ENCODE measurements around the gene KIAA1191.
"Not testable (repeated sequence)": the region's sequence is repeated elsewhere in the genome, so short reads cannot be mapped to it uniquely, and the experiment has no call there.

KIAA1191 gene

DNA sequence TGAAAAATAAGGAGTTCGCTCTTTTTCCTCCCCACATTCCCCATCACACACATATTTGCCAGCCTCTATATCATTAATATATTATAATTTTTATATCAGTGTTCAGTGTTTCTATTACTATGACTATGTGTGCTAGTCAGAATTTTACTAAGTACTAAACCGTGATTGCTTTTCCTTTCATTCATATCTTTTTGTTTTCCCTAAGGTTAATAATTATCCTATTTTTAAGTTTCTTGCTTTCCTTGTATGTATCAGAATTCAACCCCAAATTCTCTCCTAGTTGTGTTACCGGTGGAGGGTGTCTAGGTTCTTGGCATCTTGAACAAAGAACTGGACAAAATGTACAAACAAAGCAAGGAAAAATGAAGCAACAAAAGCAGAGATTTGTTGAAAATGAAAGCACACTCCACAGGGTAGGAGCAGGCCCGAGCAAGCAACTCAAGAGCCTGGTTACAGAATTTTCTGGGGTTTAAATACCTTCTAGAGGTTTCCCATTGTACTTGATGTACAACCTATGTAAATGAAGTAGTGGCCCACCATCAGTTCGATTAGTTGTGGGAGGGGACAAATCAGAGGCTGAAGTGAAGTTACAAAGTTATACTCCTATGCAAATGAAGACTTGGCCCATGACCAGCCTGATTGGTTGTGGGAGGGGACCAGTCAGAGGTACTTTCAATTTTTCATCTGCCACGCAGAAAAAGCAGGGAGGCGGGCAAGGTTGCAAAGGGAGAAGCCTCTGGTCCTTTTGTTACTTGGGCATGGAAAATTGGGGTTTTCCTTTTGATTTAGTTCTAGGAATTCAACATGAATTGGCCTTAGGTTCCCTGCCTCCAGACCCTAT lies 43.8 kb downstream of the KIAA1191 start:
- DNase-seq (ENCODE audit: low read depth), result no peak

DNA sequence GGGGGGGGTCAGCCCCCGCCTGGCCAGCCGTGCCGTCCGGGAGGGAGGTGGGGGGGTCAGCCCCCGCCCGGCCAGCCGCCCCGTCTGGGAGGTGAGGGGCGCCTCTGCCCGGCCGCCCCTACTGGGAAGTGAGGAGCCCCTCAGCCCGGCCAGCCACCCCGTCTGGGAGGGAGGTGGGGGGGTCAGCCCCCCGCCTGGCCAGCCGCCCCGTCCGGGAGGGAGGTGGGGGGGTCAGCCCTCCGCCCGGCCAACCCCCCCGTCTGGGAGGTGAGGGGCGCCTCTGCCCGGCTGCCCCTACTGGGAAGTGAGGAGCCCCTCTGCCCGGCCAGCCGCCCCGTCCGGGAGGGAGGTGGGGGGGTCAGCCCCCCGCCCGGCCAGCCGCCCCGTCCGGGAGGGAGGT lies 56.2 kb downstream of the KIAA1191 start:
- DNase-seq (ENCODE audit: low read depth), result not testable (repeated sequence)

All from stimulated activated CD8-positive, alpha-beta memory T cell treated with anti-CD3 and anti-CD28 coated beads, Interleukin-12 subunit alpha, Interleukin-12 subunit beta, amount 100 ng/mL, for 1 hour (primary cell).